Common myeloid progenitor, CD34-positive (primary cell): ENCODE data around the gene CIDEB.

Experiments
- CTCF ChIA-PET: fragments of 350-600 bp; sonication (Branson Sonifier 250); formaldehyde crosslinking; loops from one replicate; lab custom pipeline; 2021; ENCODE audit warnings: antibody characterized with exemption; lab: Charles Lee
- POLR2A ChIA-PET: fragments of 350-600 bp; sonication (Branson Sonifier 250); formaldehyde crosslinking; loops from one replicate; lab custom pipeline; 2021; ENCODE audit warnings: antibody characterized with exemption; lab: Charles Lee
- DNase-seq, 3 donors: peaks; one replicate each; pipeline versions ENCODE4 v3.0.0 to v3.0.0-alpha.2; 2013
- H3K27ac ChIP-seq, 2 experiments: 1 replicate in 1 of 2; 2 replicates in 1 of 2; pipeline ENCODE4 v1.7.0; 2013; ENCODE audit warnings: inconsistent platforms in 2 of 2, low read length in 2 of 2, mild to moderate bottlenecking in 2 of 2, low read depth in 1 of 2, moderate library complexity in 1 of 2; ENCODE audit not compliant: severe bottlenecking in 2 of 2, insufficient read depth in 1 of 2, poor library complexity in 1 of 2
- H3K27me3 ChIP-seq, 5 experiments: replicated peaks in 2 of 5; 1 replicate in 3 of 5; 2 replicates in 2 of 5; pipeline versions ENCODE4 v1.6.1 to v1.7.0; 2013; ENCODE audit warnings: low read length in 4 of 5, mild to moderate bottlenecking in 2 of 5, moderate library complexity in 2 of 5, inconsistent platforms in 1 of 5; ENCODE audit not compliant: insufficient read depth in 5 of 5, control insufficient read depth in 4 of 5
- H3K36me3 ChIP-seq, 4 experiments: 1 replicate in 2 of 4; 2 replicates in 2 of 4; pipeline versions ENCODE4 v1.6.1 to v1.7.0; 2013; ENCODE audit warnings: low read length in 3 of 4, control low read depth in 1 of 4, mild to moderate bottlenecking in 1 of 4; ENCODE audit not compliant: control insufficient read depth in 4 of 4, insufficient read depth in 4 of 4
- H3K4me1 ChIP-seq, 4 experiments: 1 replicate in 3 of 4; 2 replicates in 1 of 4; pipeline versions ENCODE4 v1.6.1 to v1.7.1; 2013; ENCODE audit warnings: low read length in 3 of 4, mild to moderate bottlenecking in 3 of 4, control low read depth in 1 of 4, inconsistent platforms in 1 of 4, moderate library complexity in 1 of 4; ENCODE audit not compliant: control insufficient read depth in 4 of 4, insufficient read depth in 4 of 4; ENCODE audit errors: control extremely low read depth in 1 of 4
- H3K4me3 ChIP-seq, 7 experiments: 1 replicate in 4 of 7; 2 replicates in 3 of 7; pipeline versions ENCODE4 v1.5.1 to v1.7.0; 2013; ENCODE audit warnings: mild to moderate bottlenecking in 7 of 7, low read length in 6 of 7, moderate library complexity in 6 of 7, inconsistent platforms in 2 of 7, low read depth in 2 of 7, control low read depth in 1 of 7; ENCODE audit not compliant: insufficient read depth in 4 of 7, control insufficient read depth in 1 of 7; ENCODE audit errors: extremely low read depth in 1 of 7
- H3K9me3 ChIP-seq, 5 experiments: 1 replicate in 4 of 5; 2 replicates in 1 of 5; pipeline versions ENCODE4 v1.6.1 to v1.7.1; 2013; ENCODE audit warnings: low read length in 4 of 5, mild to moderate bottlenecking in 2 of 5, inconsistent platforms in 1 of 5, low read depth in 1 of 5, moderate library complexity in 1 of 5; ENCODE audit not compliant: control insufficient read depth in 4 of 5, insufficient read depth in 2 of 5; ENCODE audit errors: control extremely low read depth in 1 of 5
- WGBS: methylation state at CpG from one replicate; pipeline ENCODE4 v1.1.5; 2013; ENCODE audit not compliant: insufficient coverage; 5-methylcytosine and 5-hydroxymethylcytosine counted together

The CIDEB gene

DNA sequence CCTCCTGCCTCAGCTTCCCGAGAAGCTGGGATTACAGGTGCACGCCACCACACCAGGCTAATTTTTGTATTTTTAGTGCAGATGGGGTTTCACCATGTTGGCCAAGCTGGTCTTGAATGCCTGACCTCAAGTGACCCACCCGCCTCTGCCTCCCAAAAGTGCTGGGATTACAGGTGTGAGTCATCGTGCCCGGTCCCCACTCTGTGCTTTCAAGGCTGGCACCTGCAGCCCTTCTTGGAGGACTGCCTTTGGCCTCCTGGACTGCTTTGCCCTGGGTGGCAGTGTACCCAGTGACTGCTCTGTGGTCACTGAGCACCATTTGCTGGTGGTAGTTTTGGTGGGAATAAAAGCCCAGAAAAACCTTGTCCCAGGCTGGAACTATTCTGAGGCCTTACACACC, 20.8 kb downstream of the CIDEB start:
- POLR2A ChIA-PET: no interaction called here
- WGBS: 94% methylated on average over 4 of the region's 5 CpGs
- Histone ChIP-seq H3K27me3 (no peaks in the 10 kb centered on the region), H3K4me1 (peaks cover 0 to 4% (median 0%) of the 10 kb centered on the region in 4 experiments), H3K36me3 (peaks cover 4 to 19% (median 10%) of the 10 kb centered on the region in 4 experiments), H3K4me3 (no peak overlapping the region), H3K9me3 (no peaks in the 10 kb centered on the region), H3K27ac (no peak overlapping the region)
- CTCF ChIA-PET: interaction anchor here (1.5 to 1.9 kb wide), 2 partner anchors 9 to 11 kb away, joined by 6 to 9 read pairs; no protein-coding TSS in a partner anchor
- DNase-seq: no peak

- Histone ChIP-seq H3K4me1 (peaks cover 0 to 17% (median 1%) of the 10 kb centered on the region in 4 experiments), H3K4me3 (no peak overlapping the region), H3K27ac (no peak overlapping the region), H3K27me3 (no peaks in the 10 kb centered on the region), H3K36me3 (peaks cover 0 to 5% (median 3%) of the 10 kb centered on the region in 4 experiments), H3K9me3 (no peaks in the 10 kb centered on the region)
- 96% methylated on average over 4 of the region's 4 CpGs for WGBS
- CTCF ChIA-PET: interaction anchor here (1.3 to 13.1 kb wide), 3 partner anchors 9 to 21 kb away, joined by 5 to 153 read pairs (median 119); partner anchors contain the start of genes CIDEB, DHRS1, LTB4R and LTB4R2
- no peak for DNase-seq
- POLR2A ChIA-PET: no interaction called here
These were observed 22.4 kb downstream of the CIDEB start for GRCh38 chr14:24285351-24285750.

GRCh38 chr14:24284501-24285035, 23.2 kb downstream of the CIDEB start:
- POLR2A ChIA-PET: no interaction called here
- peaks cover under 1 to 23% (median 4%) of the 10 kb centered on the region in 4 experiments for H3K4me1 ChIP-seq
- CTCF ChIA-PET: interaction anchor here (1.3 to 13.1 kb wide), 4 partner anchors 8 to 22 kb away, joined by 5 to 153 read pairs (median 68); partner anchors contain the start of genes CIDEB, DHRS1, LTB4R and LTB4R2
- no peak overlapping the region for H3K27ac ChIP-seq
- H3K9me3 ChIP-seq: no peaks in the 10 kb centered on the region
- no peak overlapping the region for H3K4me3 ChIP-seq
- WGBS: 89% methylated on average over 11 of the region's 11 CpGs
- no peaks in the 10 kb centered on the region for H3K27me3 ChIP-seq
- DNase-seq: no peak
- peaks cover 0 to 4% (median 0%) of the 10 kb centered on the region in 4 experiments for H3K36me3 ChIP-seq

GRCh38 chr14:24283796-24284460, 23.8 kb downstream of the CIDEB start:
- no peaks in the 10 kb centered on the region for H3K9me3 ChIP-seq
- H3K36me3 ChIP-seq: no peaks in the 10 kb centered on the region
- peaks cover 5 to 30% (median 9%) of the 10 kb centered on the region in 4 experiments for H3K4me1 ChIP-seq
- DNase-seq: no peak
- WGBS: 100% methylated on average over 5 of the region's 5 CpGs
- H3K27ac ChIP-seq: no peak overlapping the region
- no peak overlapping the region for H3K4me3 ChIP-seq
- CTCF ChIA-PET: interaction anchor here (1.1 to 13.1 kb wide), 6 partner anchors 8 to 95 kb away, joined by 3 to 153 read pairs (median 30); partner anchors contain the start of genes CIDEB, DHRS1, LTB4R and LTB4R2
- POLR2A ChIA-PET: no interaction called here
- no peaks in the 10 kb centered on the region for H3K27me3 ChIP-seq

GRCh38 chr14:24282736-24283135, 25.0 kb downstream of the CIDEB start:
- ChIA-PET POLR2A (no interaction called here), CTCF (interaction anchor here (1.1 to 13.1 kb wide), 10 partner anchors 10 to 154 kb away, joined by 3 to 153 read pairs (median 10); partner anchors contain the start of genes CIDEB, DHRS1, LTB4R and LTB4R2)
- H3K4me1 ChIP-seq: peaks cover 13 to 42% (median 21%) of the 10 kb centered on the region in 4 experiments
- H3K36me3 ChIP-seq: no peaks in the 10 kb centered on the region
- no peak for DNase-seq
- 94% methylated on average over 3 of the region's 3 CpGs for WGBS
- H3K4me3 ChIP-seq: no peak overlapping the region
- H3K27me3 ChIP-seq: no peaks in the 10 kb centered on the region
- H3K27ac ChIP-seq: no peak overlapping the region
- no peaks in the 10 kb centered on the region for H3K9me3 ChIP-seq

GRCh38 chr14:24281636-24282035, 26.1 kb downstream of the CIDEB start:
- POLR2A ChIA-PET: no interaction called here
- H3K4me1 ChIP-seq: peaks cover 17 to 53% (median 32%) of the 10 kb centered on the region in 4 experiments
- 93% methylated on average over 6 of the region's 7 CpGs for WGBS

More at GRCh38 chr14:24281636-24282035, 26.1 kb downstream of the CIDEB start:
- Histone ChIP-seq H3K36me3 (no peaks in the 10 kb centered on the region), H3K27ac (no peak overlapping the region), H3K27me3 (no peaks in the 10 kb centered on the region), H3K4me3 (no peak overlapping the region), H3K9me3 (no peaks in the 10 kb centered on the region)
- DNase-seq: no peak
- CTCF ChIA-PET: interaction anchor here (0.5 to 13.1 kb wide), 10 partner anchors 11 to 177 kb away, joined by 3 to 153 read pairs (median 14); partner anchors contain the start of genes CIDEB, DHRS1, LTB4R and LTB4R2
